HG03066 (cell line): Measurements from ENCODE around the gene B3GAT3.
"Not testable (repeated sequence)": the region's sequence is repeated elsewhere in the genome, so short reads cannot be mapped to it uniquely, and the experiment has no call there.

Source experiments
- ATAC-seq: cut with Tn5 transposase; IDR thresholded peaks from one replicate; pipeline ENCODE4 v1.9.1; 2021; ENCODE audit warnings: low read depth; ENCODE audit not compliant: unreplicated experiment

B3GAT3 gene

GRCh38 chr11:62621567-62622470, at the start of gene B3GAT3:
TSS of gene B3GAT3 (minus strand) at chr11:62621986. CDS start at chr11:62621947, 39 bp downstream.
- ATAC-seq, result peak; percentile 95

GRCh38 chr11:62671236-62671607, 49.4 kb upstream of the B3GAT3 start:
- ATAC-seq, result no peak

GRCh38 chr11:62669420-62670161, 47.8 kb upstream of the B3GAT3 start:
- ATAC-seq, result no peak

- ATAC-seq, result no peak
Observed at GRCh38 chr11:62667460-62667859, 45.7 kb upstream of the B3GAT3 start.

GRCh38 chr11:62666259-62666926, 44.6 kb upstream of the B3GAT3 start:
- ATAC-seq, result no peak

GRCh38 chr11:62665599-62666258, 43.9 kb upstream of the B3GAT3 start:
- ATAC-seq, result peak; percentile 17

- ATAC-seq, result peak; percentile 82
Observed at GRCh38 chr11:62665075-62665598, 43.4 kb upstream of the B3GAT3 start, which contains the start of the genes C11orf98 and CSKMT. TSS of gene C11orf98 (minus strand) at chr11:62665210. CDS start at chr11:62665169, 41 bp downstream. TSS of gene CSKMT (plus strand) at chr11:62665312. CDS start at chr11:62665880, 568 bp downstream.

- ATAC-seq, result peak; percentile 27
Observed at GRCh38 chr11:62664405-62665074, 42.8 kb upstream of the B3GAT3 start.

GRCh38 chr11:62656796-62657429, 35.1 kb upstream of the B3GAT3 start:
- ATAC-seq, result no peak

- ATAC-seq, result no peak
Observed at GRCh38 chr11:62654297-62654696, 32.5 kb upstream of the B3GAT3 start.

GRCh38 chr11:62652161-62653006, 30.6 kb upstream of the B3GAT3 start:
- ATAC-seq, result no peak

GRCh38 chr11:62650283-62650682, 28.5 kb upstream of the B3GAT3 start:
- ATAC-seq, result not testable (repeated sequence)

- ATAC-seq, result no peak
Observed at GRCh38 chr11:62649486-62649885, 27.7 kb upstream of the B3GAT3 start.

- no peak for ATAC-seq
Observed at GRCh38 chr11:62648967-62649364, 27.2 kb upstream of the B3GAT3 start.

GRCh38 chr11:62648185-62648966, 26.6 kb upstream of the B3GAT3 start:
- ATAC-seq, result no peak

GRCh38 chr11:62647609-62648005, 25.8 kb upstream of the B3GAT3 start:
- no peak for ATAC-seq

GRCh38 chr11:62646825-62647608, 25.2 kb upstream of the B3GAT3 start:
- no peak for ATAC-seq
